ENCODE results near the gene HCFC1.
A peak's percentile ranks its signal among the peaks of the same experiment; 100 is the strongest.

HCFC1 gene

GRCh38 chrX:153941336-153942252, 30.0 kb downstream of the HCFC1 start:
- DNase-seq (ENCODE audit: low read depth in 2 of 2, low spot score in 1 of 2): no peak

- DNase-seq (ENCODE audit: low read depth in 2 of 2, low spot score in 1 of 2): no peak
Observed at GRCh38 chrX:153939573-153939972, 32.0 kb downstream of the HCFC1 start.

GRCh38 chrX:153938226-153938786, 33.3 kb downstream of the HCFC1 start:
- DNase-seq (ENCODE audit: low read depth in 2 of 2, low spot score in 1 of 2): no peak

GRCh38 chrX:153937056-153937455, 34.6 kb downstream of the HCFC1 start:
- no peak for DNase-seq (ENCODE audit: low read depth in 2 of 2, low spot score in 1 of 2)

- no peak for DNase-seq (ENCODE audit: low read depth in 2 of 2, low spot score in 1 of 2)
Observed at GRCh38 chrX:153935326-153935851, 36.2 kb downstream of the HCFC1 start.

- DNase-seq (ENCODE audit: low read depth in 2 of 2, low spot score in 1 of 2): no peak
Observed at GRCh38 chrX:153934762-153935325, 36.8 kb downstream of the HCFC1 start, which contains the start of gene NAA10. Gene NAA10, minus strand, starts transcription at chrX:153935037. Its CDS starts 133 bp downstream, at chrX:153934904.

- DNase-seq (ENCODE audit: low read depth in 2 of 2, low spot score in 1 of 2): no peak
Observed at GRCh38 chrX:153934148-153934761, 37.4 kb downstream of the HCFC1 start.

GRCh38 chrX:153933748-153934147, 37.9 kb downstream of the HCFC1 start:
- DNase-seq (ENCODE audit: low read depth in 2 of 2, low spot score in 1 of 2): no peak

- no peak for DNase-seq (ENCODE audit: low read depth in 2 of 2, low spot score in 1 of 2)
Observed at GRCh38 chrX:153932220-153932915, 39.2 kb downstream of the HCFC1 start.

- DNase-seq (ENCODE audit: low read depth in 2 of 2, low spot score in 1 of 2): no peak
Observed at GRCh38 chrX:153931748-153932147, 39.9 kb downstream of the HCFC1 start.

- DNase-seq (ENCODE audit: low read depth in 2 of 2, low spot score in 1 of 2): no peak
Observed at GRCh38 chrX:153931151-153931550, 40.5 kb downstream of the HCFC1 start.

- DNase-seq (ENCODE audit: low read depth in 2 of 2, low spot score in 1 of 2): no peak
Observed at GRCh38 chrX:153930011-153930910, 41.4 kb downstream of the HCFC1 start.

- DNase-seq (ENCODE audit: low read depth in 2 of 2, low spot score in 1 of 2): no peak
Observed at GRCh38 chrX:153929576-153929975, 42.0 kb downstream of the HCFC1 start.

GRCh38 chrX:153928846-153929245, 42.8 kb downstream of the HCFC1 start:
- no peak for DNase-seq (ENCODE audit: low read depth in 2 of 2, low spot score in 1 of 2)

- DNase-seq (ENCODE audit: low read depth in 2 of 2, low spot score in 1 of 2): peak; percentile 80 to 83
Observed at GRCh38 chrX:153927922-153928760, 43.5 kb downstream of the HCFC1 start.

- no peak for DNase-seq (ENCODE audit: low read depth in 2 of 2, low spot score in 1 of 2)
Observed at GRCh38 chrX:153927672-153927921, 44.0 kb downstream of the HCFC1 start.

GRCh38 chrX:153926858-153927671, 44.6 kb downstream of the HCFC1 start:
- DNase-seq (ENCODE audit: low read depth in 2 of 2, low spot score in 1 of 2): peak; percentile 42 to 49

- no peak for DNase-seq (ENCODE audit: low read depth in 2 of 2, low spot score in 1 of 2)
Observed at GRCh38 chrX:153926552-153926857, 45.1 kb downstream of the HCFC1 start.

Data from stimulated activated CD8-positive, alpha-beta memory T cell treated with anti-CD3 and anti-CD28 coated beads, Interleukin-4, amount 100 ng/mL, for 1 hour (primary cell).